Inflammatory macrophage treated with lipopolysaccharide for 1 hour (primary cell): ENCODE results near the gene GCNT2.
"Not testable (repeated sequence)": the region's sequence is repeated elsewhere in the genome, so short reads cannot be mapped to it uniquely, and the experiment has no call there.

Experiments used
- DNase-seq, 2 donors: peaks; one replicate each; pipeline ENCODE4 v3.0.0-alpha.2; 2020 to 2022

GCNT2 gene

GRCh38 chr6:10550764-10551163 lies 29.6 kb downstream of the GCNT2 start:
- DNase-seq = no peak

- no peak for DNase-seq
These were observed 31.2 kb downstream of the GCNT2 start for GRCh38 chr6:10552270-10552810.

GRCh38 chr6:10553871-10554270 lies 32.7 kb downstream of the GCNT2 start:
- DNase-seq = no peak

- no peak for DNase-seq
These were observed 33.7 kb downstream of the GCNT2 start for GRCh38 chr6:10554826-10555225.

- DNase-seq = no peak
These were observed 34.6 kb downstream of the GCNT2 start for GRCh38 chr6:10555625-10556309.

- no peak for DNase-seq
These were observed 35.4 kb downstream of the GCNT2 start for GRCh38 chr6:10556589-10556988.

- no peak for DNase-seq
These were observed 35.8 kb downstream of the GCNT2 start for GRCh38 chr6:10556992-10557391.

GRCh38 chr6:10557913-10558312 lies 36.8 kb downstream of the GCNT2 start:
- no peak for DNase-seq

- no peak for DNase-seq
These were observed 37.4 kb downstream of the GCNT2 start for GRCh38 chr6:10558565-10558964.

- no peak for DNase-seq
These were observed 38.5 kb downstream of the GCNT2 start for GRCh38 chr6:10559522-10560152.

GRCh38 chr6:10561611-10562199 lies 40.6 kb downstream of the GCNT2 start:
- peak; percentile 7 to 15 for DNase-seq

- DNase-seq = no peak
These were observed 44.0 kb downstream of the GCNT2 start for GRCh38 chr6:10564975-10565673.

- no peak for DNase-seq
These were observed 44.8 kb downstream of the GCNT2 start for GRCh38 chr6:10565913-10566312.

GRCh38 chr6:10567256-10568026 lies 46.3 kb downstream of the GCNT2 start:
- DNase-seq = no peak

- DNase-seq = no peak
These were observed 48.4 kb downstream of the GCNT2 start for GRCh38 chr6:10569392-10570127.

GRCh38 chr6:10575519-10575918 lies 54.4 kb downstream of the GCNT2 start:
- not testable (repeated sequence) for DNase-seq

- DNase-seq = no peak
These were observed 55.1 kb downstream of the GCNT2 start for GRCh38 chr6:10576226-10576625.

GRCh38 chr6:10577112-10577511 lies 56.0 kb downstream of the GCNT2 start:
- no peak for DNase-seq

GRCh38 chr6:10578723-10579122 lies 57.6 kb downstream of the GCNT2 start:
- peak in 1 of 2 donors; percentile 23 for DNase-seq

GRCh38 chr6:10579803-10580202 lies 58.7 kb downstream of the GCNT2 start:
- no peak for DNase-seq

- DNase-seq = no peak
These were observed 59.4 kb downstream of the GCNT2 start for GRCh38 chr6:10580570-10580969.

GRCh38 chr6:10581402-10581801 lies 60.3 kb downstream of the GCNT2 start:
- DNase-seq = not testable (repeated sequence)
